ENCODE measurements around the gene ADAMTS15. TPM values are rescaled to one million over a fixed set of nuclear protein-coding genes. Genes with fewer than 3 reads are reported as not detected.
A peak's percentile ranks its signal among the peaks of the same experiment; 100 is the strongest.

Gene ADAMTS15
- total RNA-seq, 4 donors from 2014 or later, result 8.4 to 11.8 (median 9.5) TPM

DNA sequence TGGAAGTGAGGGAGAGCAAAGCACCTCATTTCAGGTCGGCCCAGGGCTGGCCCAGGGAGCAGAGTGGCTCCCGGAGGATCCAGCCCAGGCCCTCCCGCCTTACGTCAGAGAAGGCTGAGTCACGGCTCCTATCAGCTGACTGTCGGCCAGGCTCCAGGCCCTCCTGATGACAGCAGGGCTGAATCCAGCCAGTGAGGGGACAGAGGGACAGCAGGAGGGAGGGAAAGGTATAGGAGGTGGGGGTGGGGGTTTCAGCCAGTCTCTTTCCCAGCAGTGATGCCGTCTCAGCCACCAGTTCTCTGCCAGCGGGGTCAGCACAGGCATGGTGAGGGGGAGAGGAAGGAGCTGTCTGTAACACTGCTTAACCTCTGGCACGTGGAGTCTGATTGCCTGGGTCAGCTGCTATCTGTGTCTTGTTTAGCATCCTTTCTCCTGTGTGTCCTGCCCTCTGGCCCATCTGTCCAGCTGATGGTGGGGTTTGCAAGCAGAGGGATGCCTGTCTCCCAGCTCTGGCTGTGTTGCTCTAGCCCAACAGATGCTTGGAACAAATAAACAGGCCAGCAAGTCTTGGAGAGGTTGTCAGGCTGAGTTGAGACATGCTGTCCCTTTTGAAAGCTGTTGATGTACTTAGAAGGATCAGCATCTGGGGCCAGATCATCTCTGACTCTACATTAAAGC is 74.0 kb downstream of the ADAMTS15 start:
- Histone ChIP-seq H3K36me3 (no peaks in the 10 kb centered on the region), H3K4me1 (peaks cover 0 to 20% (median 15%) of the 10 kb centered on the region in 3 donors), H3K9me3 (no peaks in the 10 kb centered on the region), H3K27me3 (no peaks in the 10 kb centered on the region), H3K27ac (peak overlapping the region; percentile 43 to 88 (median 78)), H3K4me3 (no peak overlapping the region)
- 60% methylated on average over 1 of the region's 9 CpGs; no CpG with 5 or more reads in 1 of the 2 donors for WGBS, 2 donors (ENCODE audit: low coverage in 1 of 2)
- TF ChIP-seq POLR2AphosphoS5 (IDR thresholded peaks at IDR 0.05), result peak; percentile 55
- peak; percentile 47 for TF ChIP-seq EP300 (IDR thresholded peaks at IDR 0.05)
- TF ChIP-seq POLR2A (IDR thresholded peaks at IDR 0.05), result peak in 1 of 2 donors; percentile 9
- TF ChIP-seq, protein P1, sequence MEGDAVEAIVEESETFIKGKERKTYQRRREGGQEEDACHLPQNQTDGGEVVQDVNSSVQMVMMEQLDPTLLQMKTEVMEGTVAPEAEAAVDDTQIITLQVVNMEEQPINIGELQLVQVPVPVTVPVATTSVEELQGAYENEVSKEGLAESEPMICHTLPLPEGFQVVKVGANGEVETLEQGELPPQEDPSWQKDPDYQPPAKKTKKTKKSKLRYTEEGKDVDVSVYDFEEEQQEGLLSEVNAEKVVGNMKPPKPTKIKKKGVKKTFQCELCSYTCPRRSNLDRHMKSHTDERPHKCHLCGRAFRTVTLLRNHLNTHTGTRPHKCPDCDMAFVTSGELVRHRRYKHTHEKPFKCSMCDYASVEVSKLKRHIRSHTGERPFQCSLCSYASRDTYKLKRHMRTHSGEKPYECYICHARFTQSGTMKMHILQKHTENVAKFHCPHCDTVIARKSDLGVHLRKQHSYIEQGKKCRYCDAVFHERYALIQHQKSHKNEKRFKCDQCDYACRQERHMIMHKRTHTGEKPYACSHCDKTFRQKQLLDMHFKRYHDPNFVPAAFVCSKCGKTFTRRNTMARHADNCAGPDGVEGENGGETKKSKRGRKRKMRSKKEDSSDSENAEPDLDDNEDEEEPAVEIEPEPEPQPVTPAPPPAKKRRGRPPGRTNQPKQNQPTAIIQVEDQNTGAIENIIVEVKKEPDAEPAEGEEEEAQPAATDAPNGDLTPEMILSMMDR (IDR thresholded peaks at IDR 0.05), result no peak
- peak; percentile 96 for ATAC-seq

- no peak for ATAC-seq
- H3K27ac ChIP-seq, result peak overlapping the region in 3 of 4 donors; percentile 77 to 88 (median 80)
- no peaks in the 10 kb centered on the region for H3K9me3 ChIP-seq
- no peaks in the 10 kb centered on the region for H3K36me3 ChIP-seq
- H3K4me1 ChIP-seq, result peaks cover 0 to 20% (median 15%) of the 10 kb centered on the region in 3 donors
- WGBS, 2 donors (ENCODE audit: low coverage in 1 of 2), result 80% methylated on average over 2 of the region's 2 CpGs; no CpG with 5 or more reads in 1 of the 2 donors
- no peaks in the 10 kb centered on the region for H3K27me3 ChIP-seq
- TF ChIP-seq POLR2A (IDR thresholded peaks at IDR 0.05) (no peak), EP300 (IDR thresholded peaks at IDR 0.05) (no peak), POLR2AphosphoS5 (IDR thresholded peaks at IDR 0.05) (no peak)
- TF ChIP-seq, protein P1 (IDR thresholded peaks at IDR 0.05), result no peak
- H3K4me3 ChIP-seq, result no peak overlapping the region
These were observed 74.7 kb downstream of the ADAMTS15 start for GRCh38 chr11:130523166-130523565.

DNA sequence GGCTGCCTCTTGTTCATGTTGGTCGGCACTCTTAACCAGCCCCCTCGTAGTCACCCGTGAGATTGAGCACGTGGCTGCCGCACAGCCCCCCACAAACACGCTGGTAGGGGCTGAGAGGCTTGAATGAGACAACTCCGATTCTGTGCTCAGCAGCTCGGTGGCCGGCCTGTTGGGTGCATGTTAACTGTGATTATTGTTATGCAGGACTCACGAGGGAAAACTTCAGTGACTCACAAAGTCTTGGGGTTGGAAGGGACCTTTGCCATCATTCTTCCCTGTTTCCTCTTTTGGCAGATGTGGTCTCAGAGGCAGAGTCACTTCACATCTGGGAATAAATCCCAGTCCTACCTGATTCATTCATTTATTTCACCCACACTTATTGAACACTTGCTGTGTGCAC is 75.2 kb downstream of the ADAMTS15 start:
- no peaks in the 10 kb centered on the region for H3K36me3 ChIP-seq
- TF ChIP-seq POLR2AphosphoS5 (IDR thresholded peaks at IDR 0.05), result peak; percentile 38
- TF ChIP-seq, protein P1 (IDR thresholded peaks at IDR 0.05), result no peak
- ATAC-seq, result no peak
- peak overlapping the region in 3 of 4 donors; percentile 77 to 88 (median 80) for H3K27ac ChIP-seq
- no peak overlapping the region for H3K4me3 ChIP-seq
- WGBS, 2 donors (ENCODE audit: low coverage in 1 of 2), result 72 to 80% methylated on average over 1 to 8 of the region's 10 CpGs
- no peaks in the 10 kb centered on the region for H3K9me3 ChIP-seq
- H3K27me3 ChIP-seq, result no peaks in the 10 kb centered on the region
- H3K4me1 ChIP-seq, result peaks cover 0 to 20% (median 15%) of the 10 kb centered on the region in 3 donors

DNA sequence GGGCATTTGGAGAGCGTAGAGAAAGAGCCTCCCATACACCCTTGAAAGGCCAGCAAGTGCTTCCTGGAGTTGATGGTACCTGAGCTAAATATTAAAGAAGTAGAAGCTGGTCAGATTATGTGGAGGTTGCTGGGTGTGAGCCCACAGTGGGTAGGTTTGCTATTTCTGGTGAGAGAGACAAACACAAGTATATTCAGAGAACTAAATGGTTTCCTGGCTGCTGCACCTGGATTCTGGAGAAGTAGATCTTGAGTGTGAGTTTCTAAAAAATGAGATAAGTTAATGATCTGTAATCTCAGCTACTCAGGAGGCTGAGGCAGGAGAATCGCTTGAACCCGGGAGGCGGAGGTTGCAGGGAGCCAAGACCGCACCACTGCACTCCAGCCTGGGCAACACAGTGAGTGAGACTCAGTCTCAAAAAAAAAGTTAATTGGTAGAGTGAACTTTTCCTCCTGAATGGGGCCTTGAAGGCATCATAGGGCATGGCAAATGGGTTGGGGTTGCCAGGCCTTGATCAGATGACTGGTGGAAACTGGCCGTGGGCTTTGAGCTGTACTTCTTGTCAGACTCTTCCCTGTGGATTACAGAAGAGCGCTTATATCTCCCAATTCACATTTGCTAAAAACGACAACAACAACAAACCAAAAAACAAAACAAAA is 75.8 kb downstream of the ADAMTS15 start:
- peak overlapping the region in 2 of 4 donors; percentile 34 to 88 for H3K27ac ChIP-seq
- no peaks in the 10 kb centered on the region for H3K27me3 ChIP-seq
- peaks cover 0 to 20% (median 15%) of the 10 kb centered on the region in 3 donors for H3K4me1 ChIP-seq
- H3K36me3 ChIP-seq, result no peaks in the 10 kb centered on the region
- no peaks in the 10 kb centered on the region for H3K9me3 ChIP-seq
- no peak for TF ChIP-seq POLR2AphosphoS5 (IDR thresholded peaks at IDR 0.05)
- no peak for TF ChIP-seq POLR2A (IDR thresholded peaks at IDR 0.05)
- TF ChIP-seq, protein P1 (IDR thresholded peaks at IDR 0.05), result no peak
- no peak for TF ChIP-seq EP300 (IDR thresholded peaks at IDR 0.05)
- ATAC-seq, result no peak
- H3K4me3 ChIP-seq, result no peak overlapping the region
- 80 to 94% methylated on average over 1 to 5 of the region's 8 CpGs for WGBS, 2 donors (ENCODE audit: low coverage in 1 of 2)
